KMS-11 (cell line): Measurements from ENCODE around the gene SUDS3.

Source experiments
- H2AFZ ChIP-seq: fragments of 200-600 bp; sonication (generic); 2 replicates; pipeline ENCODE4 v1.6.1; 2016; ENCODE audit warnings: antibody characterized with exemption, mixed run types, low read depth
- H3K27ac ChIP-seq: fragments of 200-600 bp; sonication (generic); 2 replicates; pipeline ENCODE4 v1.6.1; 2016; ENCODE audit warnings: mild to moderate bottlenecking, mixed run types
- H3K27me3 ChIP-seq: fragments of 200-600 bp; sonication (generic); 2 replicates; pipeline ENCODE4 v1.6.1; 2017; ENCODE audit warnings: mild to moderate bottlenecking, low read depth, mixed run types, moderate library complexity; ENCODE audit not compliant: insufficient read depth
- H3K36me3 ChIP-seq: fragments of 200-600 bp; sonication (generic); 2 replicates; pipeline ENCODE4 v1.6.1; 2017; ENCODE audit warnings: mild to moderate bottlenecking, mixed run types; ENCODE audit not compliant: insufficient read depth
- H3K4me1 ChIP-seq: fragments of 200-600 bp; sonication (generic); 2 replicates; pipeline ENCODE4 v1.6.1; 2016; ENCODE audit warnings: mild to moderate bottlenecking, low read depth, mixed run types; ENCODE audit not compliant: poor library complexity, severe bottlenecking
- H3K4me2 ChIP-seq: fragments of 200-600 bp; sonication (generic); 2 replicates; pipeline ENCODE4 v1.7.0; 2016; ENCODE audit warnings: mild to moderate bottlenecking, mixed run types
- H3K4me3 ChIP-seq: fragments of 200-600 bp; sonication (generic); IDR thresholded peaks from 2 replicates; pipeline ENCODE4 v1.6.1; 2017; ENCODE audit warnings: low read depth, low read length, mixed read lengths; ENCODE audit not compliant: insufficient read depth
- H3K79me2 ChIP-seq: fragments of 200-600 bp; sonication (generic); 2 replicates; pipeline ENCODE4 v1.6.1; 2016; ENCODE audit warnings: low read depth, mixed run types; ENCODE audit not compliant: insufficient read depth
- H3K9ac ChIP-seq: fragments of 200-600 bp; sonication (generic); 2 replicates; pipeline ENCODE4 v1.6.1; 2016; ENCODE audit warnings: mild to moderate bottlenecking, mixed run types
- H4K20me1 ChIP-seq: fragments of 200-600 bp; sonication (generic); 2 replicates; pipeline ENCODE4 v1.6.1; 2016; ENCODE audit warnings: mild to moderate bottlenecking, mixed run types; ENCODE audit not compliant: insufficient read depth
- TF ChIP-seq, protein P1 (sequence below): fragments of 200-600 bp; sonication (generic); conservative IDR thresholded peaks from 2 replicates; pipeline ENCODE4 v1.6.1; 2017; ENCODE audit warnings: low read depth, mild to moderate bottlenecking, antibody characterized with exemption, low read length, moderate library complexity, mixed read lengths

SUDS3 gene

DNA sequence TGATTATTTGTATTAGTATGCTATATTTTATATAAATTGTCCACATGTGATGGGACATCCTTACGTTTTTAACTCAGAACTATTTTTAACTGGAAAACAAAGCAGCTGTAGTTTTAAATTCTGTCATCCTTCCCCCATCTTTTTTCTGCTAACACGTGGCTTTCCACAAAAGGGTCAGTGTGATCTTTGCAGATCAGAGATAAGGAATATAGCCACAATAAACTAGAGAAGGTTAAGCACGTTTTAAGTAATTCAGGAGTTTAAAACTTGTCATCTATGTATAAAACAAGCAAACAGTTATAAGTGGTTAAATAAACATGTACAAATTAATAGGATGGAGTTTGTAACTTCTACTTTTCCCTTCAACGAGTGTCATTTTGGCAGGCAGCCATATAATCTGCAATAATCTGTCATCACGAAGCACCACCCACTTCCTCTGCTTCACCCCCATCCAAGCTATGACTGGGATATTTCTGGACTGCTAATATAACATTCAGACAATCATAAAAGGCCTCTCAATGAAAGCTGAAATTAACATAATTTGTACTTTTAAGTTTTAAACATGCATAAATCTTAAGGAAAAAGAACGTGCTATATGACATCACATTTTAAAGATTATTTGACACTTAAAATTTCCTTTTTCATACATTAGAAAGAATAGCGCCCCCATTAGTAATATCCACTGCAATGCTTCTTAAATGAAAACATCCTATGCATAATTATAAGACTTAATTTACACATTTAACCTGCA is 18.9 kb upstream of the SUDS3 start:
- Histone ChIP-seq H3K4me2 (peak overlapping the region; percentile 80), H3K4me1 (peaks cover 37% of the 10 kb centered on the region), H3K79me2 (0 out of 2 replicates have a peak, but pooled peaks cover 5% of the 10 kb centered on the region), H4K20me1 (no peaks in the 10 kb centered on the region), H3K36me3 (no peaks in the 10 kb centered on the region), H3K9ac (peak overlapping the region; percentile 51), H3K27me3 (no peaks in the 10 kb centered on the region), H2AFZ (peak overlapping the region; percentile 35), H3K4me3 (no peak overlapping the region), H3K27ac (peak overlapping the region; percentile 77)
- TF ChIP-seq, protein P1, sequence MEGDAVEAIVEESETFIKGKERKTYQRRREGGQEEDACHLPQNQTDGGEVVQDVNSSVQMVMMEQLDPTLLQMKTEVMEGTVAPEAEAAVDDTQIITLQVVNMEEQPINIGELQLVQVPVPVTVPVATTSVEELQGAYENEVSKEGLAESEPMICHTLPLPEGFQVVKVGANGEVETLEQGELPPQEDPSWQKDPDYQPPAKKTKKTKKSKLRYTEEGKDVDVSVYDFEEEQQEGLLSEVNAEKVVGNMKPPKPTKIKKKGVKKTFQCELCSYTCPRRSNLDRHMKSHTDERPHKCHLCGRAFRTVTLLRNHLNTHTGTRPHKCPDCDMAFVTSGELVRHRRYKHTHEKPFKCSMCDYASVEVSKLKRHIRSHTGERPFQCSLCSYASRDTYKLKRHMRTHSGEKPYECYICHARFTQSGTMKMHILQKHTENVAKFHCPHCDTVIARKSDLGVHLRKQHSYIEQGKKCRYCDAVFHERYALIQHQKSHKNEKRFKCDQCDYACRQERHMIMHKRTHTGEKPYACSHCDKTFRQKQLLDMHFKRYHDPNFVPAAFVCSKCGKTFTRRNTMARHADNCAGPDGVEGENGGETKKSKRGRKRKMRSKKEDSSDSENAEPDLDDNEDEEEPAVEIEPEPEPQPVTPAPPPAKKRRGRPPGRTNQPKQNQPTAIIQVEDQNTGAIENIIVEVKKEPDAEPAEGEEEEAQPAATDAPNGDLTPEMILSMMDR, result peak; percentile 62

DNA sequence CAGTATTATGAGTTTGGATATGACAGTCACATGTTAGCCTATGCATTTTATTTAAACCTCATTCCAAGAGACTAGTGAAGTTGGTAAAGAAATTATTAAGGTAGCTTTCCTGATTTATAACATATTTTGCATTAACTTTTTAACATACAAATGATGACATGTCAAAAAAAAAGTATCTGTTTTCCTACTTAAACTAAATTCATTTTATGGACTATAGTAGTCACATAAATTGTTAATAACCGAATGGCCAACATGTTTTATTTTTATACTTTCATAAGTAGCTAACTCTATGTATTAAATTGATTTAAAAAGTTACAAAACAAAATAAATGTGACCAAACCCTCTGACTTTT is 18.4 kb upstream of the SUDS3 start:
- H3K27me3 ChIP-seq, result no peaks in the 10 kb centered on the region
- no peaks in the 10 kb centered on the region for H3K36me3 ChIP-seq
- 0 out of 2 replicates have a peak, but pooled peaks cover 5% of the 10 kb centered on the region for H3K79me2 ChIP-seq
- H3K27ac ChIP-seq, result peak overlapping the region; percentile 77
- no peak overlapping the region for H3K4me3 ChIP-seq
- H4K20me1 ChIP-seq, result no peaks in the 10 kb centered on the region
- H2AFZ ChIP-seq, result peak overlapping the region; percentile 35; the same call in 1 of the 2 replicates
- peak overlapping the region; percentile 80 for H3K4me2 ChIP-seq
- TF ChIP-seq, protein P1, result no peak; the same call in 1 of the 2 replicates
- H3K9ac ChIP-seq, result peak overlapping the region; percentile 51; the same call in 1 of the 2 replicates
- peaks cover 37% of the 10 kb centered on the region for H3K4me1 ChIP-seq

DNA sequence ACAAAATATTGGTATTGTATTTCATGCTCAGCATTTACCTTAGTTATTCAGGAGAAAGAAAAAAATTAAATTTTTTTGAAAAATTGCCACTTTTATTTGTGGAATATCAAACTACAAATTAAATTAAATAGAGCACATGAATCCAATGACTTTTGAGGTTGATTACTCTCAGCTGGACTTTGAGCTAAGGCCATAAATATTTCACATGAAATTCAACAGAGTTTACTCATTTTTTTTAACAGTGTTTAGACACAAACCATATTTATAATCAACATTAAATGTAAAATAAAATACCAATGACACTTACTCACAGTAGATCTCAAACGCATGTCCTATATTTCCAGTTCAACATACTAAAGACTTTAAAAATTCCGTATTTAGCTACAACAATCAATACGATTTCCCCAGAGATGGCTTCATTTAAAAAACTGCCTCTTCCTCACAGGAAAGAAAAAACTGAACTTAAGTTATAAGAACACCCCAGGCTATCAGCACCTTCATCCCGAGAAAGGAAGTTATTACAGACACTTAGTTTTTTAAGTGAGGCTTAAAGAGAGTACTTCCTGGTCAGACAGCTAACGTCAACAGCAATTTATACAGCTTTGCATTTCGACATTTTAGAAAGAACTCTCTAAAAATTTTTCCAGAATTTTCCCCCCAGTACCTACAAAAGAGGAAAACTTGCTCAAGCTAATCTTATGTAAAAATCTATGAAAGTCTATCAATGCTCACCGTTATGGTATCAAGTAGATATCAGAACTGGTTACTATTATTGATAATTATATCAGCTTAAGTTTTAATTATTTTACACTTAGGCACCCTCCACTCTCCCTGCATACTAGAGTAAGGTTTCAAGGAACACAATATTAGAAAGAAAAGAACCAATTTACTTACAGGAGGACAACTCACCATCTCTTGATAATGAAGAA is 17.5 kb upstream of the SUDS3 start:
- Histone ChIP-seq H3K27me3 (no peaks in the 10 kb centered on the region), H3K36me3 (no peaks in the 10 kb centered on the region), H3K79me2 (0 out of 2 replicates have a peak, but pooled peaks cover 5% of the 10 kb centered on the region), H4K20me1 (no peaks in the 10 kb centered on the region), H3K4me3 (no peak overlapping the region), H3K4me1 (peaks cover 37% of the 10 kb centered on the region), H3K4me2 (no peak overlapping the region; the same call in 1 of the 2 replicates), H2AFZ (no peak overlapping the region), H3K9ac (no peak overlapping the region), H3K27ac (no peak overlapping the region)
- TF ChIP-seq, protein P1, result no peak

DNA sequence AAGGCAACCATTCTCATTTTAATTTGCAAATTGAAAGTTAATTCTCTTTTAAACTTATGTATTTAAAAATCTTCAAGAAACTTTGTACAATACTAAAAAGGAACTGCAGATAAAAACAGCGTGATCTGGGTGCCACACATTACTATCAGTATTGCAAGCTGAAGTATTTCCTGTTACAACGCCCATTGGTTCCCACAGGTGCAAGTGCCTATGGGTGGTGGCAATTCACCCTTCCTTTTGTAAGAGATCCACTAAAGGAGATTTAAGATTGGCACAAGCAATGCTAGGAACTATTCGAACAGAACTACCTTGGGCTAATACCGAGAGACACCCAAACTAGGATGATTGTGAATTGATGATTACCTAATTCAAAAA is 16.8 kb upstream of the SUDS3 start:
- TF ChIP-seq, protein P1, result no peak
- Histone ChIP-seq H2AFZ (no peak overlapping the region), H3K36me3 (no peaks in the 10 kb centered on the region), H3K4me2 (no peak overlapping the region), H3K27ac (no peak overlapping the region), H3K4me3 (no peak overlapping the region), H3K27me3 (no peaks in the 10 kb centered on the region), H3K4me1 (peaks cover 37% of the 10 kb centered on the region), H3K79me2 (0 out of 2 replicates have a peak, but pooled peaks cover 5% of the 10 kb centered on the region), H3K9ac (no peak overlapping the region), H4K20me1 (no peaks in the 10 kb centered on the region)
